ENCODE results near the gene HSPA12A. TPM values are rescaled to one million over a fixed set of nuclear protein-coding genes. Genes with fewer than 3 reads are reported as not detected.

Gene HSPA12A
- total RNA-seq (not detected), polyA plus RNA-seq (not detected), total RNA-seq (0 to 0.26 (median 0.07) reads per million in 6 experiments)

- H3K4me1 Mint-ChIP-seq = peaks cover 5 to 22% (median 13%) of the 10 kb centered on the region in 4 donors
- peaks cover 52 to 86% (median 61%) of the 10 kb centered on the region in 5 donors for H3K27me3 Mint-ChIP-seq
- ATAC-seq (peak; percentile 72 to 81), DNase-seq (peak in 6 of 10 donors; percentile 18 to 51 (median 34))
- POLR2A ChIA-PET = no interaction called here
- peaks cover 0 to 9% (median 0%) of the 10 kb centered on the region in 3 donors for H3K36me3 Mint-ChIP-seq
- H3K4me3 Mint-ChIP-seq = peak within 1 kb of the TSS in 9 of 10 donors; percentile 55 to 83 (median 64)
- peaks cover 0 to 4% (median 0%) of the 10 kb centered on the region in 9 donors for H3K9me3 Mint-ChIP-seq
- peak within 1 kb of the TSS in 1 of 10 donors; percentile 53 for H3K27ac Mint-ChIP-seq
Observed at GRCh38 chr10:116742367-116743265, at the start of gene HSPA12A. Gene HSPA12A, minus strand, starts transcription at chr10:116742566. Its CDS starts 97 bp downstream, at chr10:116742469.

- ATAC-seq = no peak
Observed at GRCh38 chr10:116791241-116791640, 48.9 kb upstream of the HSPA12A start.

GRCh38 chr10:116787893-116788665, 45.7 kb upstream of the HSPA12A start:
- H3K27ac Mint-ChIP-seq = peak overlapping the region in 8 of 10 donors; percentile 51 to 92 (median 86)
- H3K4me1 Mint-ChIP-seq = peaks cover 9 to 15% (median 12%) of the 10 kb centered on the region in 4 donors
- H3K9me3 Mint-ChIP-seq = no peaks in the 10 kb centered on the region
- ATAC-seq = peak; percentile 95 to 96
- POLR2A ChIA-PET = no interaction called here
- H3K4me3 Mint-ChIP-seq = peak overlapping the region; percentile 46 to 75 (median 64)
- peaks cover 16 to 39% (median 22%) of the 10 kb centered on the region in 5 donors for H3K27me3 Mint-ChIP-seq
- peak; percentile 57 to 88 (median 74) for DNase-seq
- no peaks in the 10 kb centered on the region for H3K36me3 Mint-ChIP-seq

More at GRCh38 chr10:116791241-116791640, 48.9 kb upstream of the HSPA12A start:
- peak overlapping the region in 1 of 10 donors; percentile 70 for H3K27ac Mint-ChIP-seq
- peaks cover 14 to 47% (median 23%) of the 10 kb centered on the region in 5 donors for H3K27me3 Mint-ChIP-seq
- POLR2A ChIA-PET = no interaction called here
- no peaks in the 10 kb centered on the region for H3K36me3 Mint-ChIP-seq
- H3K4me1 Mint-ChIP-seq = peaks cover 9 to 15% (median 12%) of the 10 kb centered on the region in 4 donors
- H3K9me3 Mint-ChIP-seq = no peaks in the 10 kb centered on the region
- no peak for DNase-seq
- no peak overlapping the region for H3K4me3 Mint-ChIP-seq

GRCh38 chr10:116787053-116787659, 44.8 kb upstream of the HSPA12A start:
- Mint-ChIP-seq H3K36me3 (no peaks in the 10 kb centered on the region), H3K4me3 (peak overlapping the region; percentile 26 to 75 (median 64)), H3K27ac (peak overlapping the region in 7 of 10 donors; percentile 51 to 92 (median 89)), H3K4me1 (peaks cover 9 to 15% (median 12%) of the 10 kb centered on the region in 4 donors), H3K9me3 (no peaks in the 10 kb centered on the region), H3K27me3 (peaks cover 14 to 31% (median 16%) of the 10 kb centered on the region in 5 donors)
- ATAC-seq (peak in 1 of 2 donors; percentile 12), DNase-seq (peak in 2 of 10 donors; percentile 22 to 45)
- POLR2A ChIA-PET = no interaction called here

- ATAC-seq (no peak), DNase-seq (no peak)
- no peak overlapping the region for H3K4me3 Mint-ChIP-seq
- no peaks in the 10 kb centered on the region for H3K9me3 Mint-ChIP-seq
- POLR2A ChIA-PET = no interaction called here
- H3K36me3 Mint-ChIP-seq = no peaks in the 10 kb centered on the region
- peaks cover 9 to 15% (median 12%) of the 10 kb centered on the region in 4 donors for H3K4me1 Mint-ChIP-seq
- peak overlapping the region in 2 of 10 donors; percentile 11 to 52 for H3K27ac Mint-ChIP-seq
- peaks cover 4 to 26% (median 14%) of the 10 kb centered on the region in 5 donors for H3K27me3 Mint-ChIP-seq
Observed at GRCh38 chr10:116785867-116786266, 43.5 kb upstream of the HSPA12A start.

- no peak for ATAC-seq
- Mint-ChIP-seq H3K4me1 (peaks cover 7 to 15% (median 12%) of the 10 kb centered on the region in 4 donors), H3K27me3 (peaks cover under 1 to 20% (median 9%) of the 10 kb centered on the region in 5 donors), H3K9me3 (no peaks in the 10 kb centered on the region), H3K4me3 (no peak overlapping the region), H3K27ac (peak overlapping the region in 1 of 10 donors; percentile 52), H3K36me3 (no peaks in the 10 kb centered on the region)
- POLR2A ChIA-PET = no interaction called here
- no peak for DNase-seq
Observed at GRCh38 chr10:116785282-116785681, 42.9 kb upstream of the HSPA12A start.

- peaks cover 7 to 15% (median 12%) of the 10 kb centered on the region in 4 donors for H3K4me1 Mint-ChIP-seq
- no peak overlapping the region for H3K27ac Mint-ChIP-seq
- H3K27me3 Mint-ChIP-seq = peaks cover 3 to 21% (median 7%) of the 10 kb centered on the region in 5 donors
- no peaks in the 10 kb centered on the region for H3K36me3 Mint-ChIP-seq
- no peaks in the 10 kb centered on the region for H3K9me3 Mint-ChIP-seq
- POLR2A ChIA-PET = no interaction called here
- H3K4me3 Mint-ChIP-seq = no peak overlapping the region
- DNase-seq (no peak), ATAC-seq (no peak)
Observed at GRCh38 chr10:116784651-116785050, 42.3 kb upstream of the HSPA12A start.

GRCh38 chr10:116784035-116784434, 41.7 kb upstream of the HSPA12A start:
- no peaks in the 10 kb centered on the region for H3K9me3 Mint-ChIP-seq
- no peak overlapping the region for H3K4me3 Mint-ChIP-seq
- H3K27ac Mint-ChIP-seq = no peak overlapping the region
- H3K4me1 Mint-ChIP-seq = peaks cover 7 to 15% (median 12%) of the 10 kb centered on the region in 4 donors
- peaks cover 4 to 22% (median 7%) of the 10 kb centered on the region in 5 donors for H3K27me3 Mint-ChIP-seq
- no peak for ATAC-seq
- H3K36me3 Mint-ChIP-seq = no peaks in the 10 kb centered on the region
- DNase-seq = no peak
- POLR2A ChIA-PET = no interaction called here

- H3K4me1 Mint-ChIP-seq = peaks cover 7 to 11% (median 10%) of the 10 kb centered on the region in 4 donors
- DNase-seq (no peak), ATAC-seq (no peak)
- H3K27me3 Mint-ChIP-seq = peaks cover 6 to 28% (median 8%) of the 10 kb centered on the region in 5 donors
- H3K27ac Mint-ChIP-seq = peak overlapping the region in 1 of 10 donors; percentile 60
- POLR2A ChIA-PET = no interaction called here
- no peaks in the 10 kb centered on the region for H3K36me3 Mint-ChIP-seq
- no peaks in the 10 kb centered on the region for H3K9me3 Mint-ChIP-seq
- no peak overlapping the region for H3K4me3 Mint-ChIP-seq
Observed at GRCh38 chr10:116783011-116783655, 40.8 kb upstream of the HSPA12A start.

GRCh38 chr10:116781370-116781884, 39.1 kb upstream of the HSPA12A start:
- POLR2A ChIA-PET = no interaction called here
- Mint-ChIP-seq H3K9me3 (no peaks in the 10 kb centered on the region), H3K4me3 (no peak overlapping the region), H3K36me3 (no peaks in the 10 kb centered on the region), H3K27ac (no peak overlapping the region), H3K27me3 (peaks cover 5 to 28% (median 20%) of the 10 kb centered on the region in 5 donors), H3K4me1 (no peaks in the 10 kb centered on the region)
- ATAC-seq (no peak), DNase-seq (no peak)

- DNase-seq (no peak), ATAC-seq (no peak)
- H3K4me1 Mint-ChIP-seq = no peaks in the 10 kb centered on the region
- H3K27me3 Mint-ChIP-seq = peaks cover 5 to 30% (median 27%) of the 10 kb centered on the region in 5 donors
- no peak overlapping the region for H3K4me3 Mint-ChIP-seq
- POLR2A ChIA-PET = no interaction called here
- H3K27ac Mint-ChIP-seq = no peak overlapping the region
- no peaks in the 10 kb centered on the region for H3K36me3 Mint-ChIP-seq
- H3K9me3 Mint-ChIP-seq = no peaks in the 10 kb centered on the region
Observed at GRCh38 chr10:116780691-116781205, 38.4 kb upstream of the HSPA12A start.
